HG02981 (cell line): ENCODE results near the gene SVBP.

ENCODE experiments used
- ATAC-seq: cut with Tn5 transposase; IDR thresholded peaks from one replicate; pipeline ENCODE4 v1.9.1; 2021; ENCODE audit warnings: mild to moderate bottlenecking, moderate library complexity; ENCODE audit not compliant: unreplicated experiment

SVBP gene

DNA sequence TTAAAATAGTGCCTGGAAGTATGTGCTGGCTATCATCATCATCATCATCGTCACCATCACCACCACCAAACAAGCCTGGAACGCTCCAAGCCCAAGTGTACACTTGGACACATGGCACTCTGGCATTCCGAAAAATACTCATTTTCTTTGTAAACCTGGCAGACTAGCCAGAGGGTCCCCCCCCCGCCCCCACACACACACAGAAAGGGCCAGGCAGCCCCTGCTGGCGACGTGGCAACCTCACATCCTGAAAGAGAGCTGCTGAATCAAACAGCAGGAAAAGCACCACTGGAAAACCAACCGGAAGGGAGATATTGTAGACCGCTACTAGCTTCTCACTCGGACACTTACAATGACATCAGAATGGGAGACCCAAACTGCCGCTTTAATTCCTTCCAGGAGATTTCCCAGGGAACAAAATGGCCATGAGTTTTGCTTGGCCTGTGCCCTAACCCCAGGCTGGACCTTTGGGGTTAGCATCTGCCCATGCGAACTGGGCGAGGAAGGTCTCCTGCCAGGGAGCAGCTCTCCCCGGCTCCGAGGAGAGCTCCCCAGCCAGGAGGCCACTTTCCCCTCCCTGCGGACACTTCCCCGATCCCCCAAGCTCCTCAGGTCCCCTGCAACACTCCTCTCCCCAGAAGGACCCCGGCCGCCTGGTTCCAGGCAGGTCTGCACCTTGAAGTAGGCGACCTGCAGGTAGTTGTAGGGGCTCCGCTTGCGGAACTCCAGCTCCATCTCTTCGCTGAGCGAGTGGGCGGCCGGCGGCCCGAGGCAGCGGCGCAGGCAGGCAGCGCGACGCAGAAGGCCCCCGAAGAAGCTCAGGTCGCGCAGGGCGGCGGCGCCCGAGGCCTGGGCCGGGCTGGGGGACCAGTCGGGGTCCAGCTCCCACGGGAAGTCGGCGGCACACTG lies 51.1 kb downstream of the SVBP start:
- peak; percentile 7 for ATAC-seq

DNA sequence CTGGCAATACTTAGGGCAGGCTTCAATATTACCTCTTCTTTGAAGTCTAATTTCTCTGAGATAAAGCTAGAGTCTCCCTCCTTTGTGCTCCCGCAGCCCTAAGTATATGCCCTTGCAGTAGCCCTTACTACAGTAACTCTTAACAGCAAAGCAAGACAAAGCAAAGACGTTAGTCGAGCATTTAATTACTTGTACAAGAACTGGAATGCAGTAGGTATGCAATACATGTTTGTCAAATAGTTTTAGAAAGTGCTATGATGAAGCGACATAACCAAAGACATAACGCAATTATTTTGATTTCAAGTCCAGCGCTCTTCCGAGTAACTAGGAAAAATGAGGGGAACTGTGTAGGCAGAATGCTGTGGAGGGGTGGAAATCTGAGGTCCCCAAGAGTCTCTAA lies 51.9 kb downstream of the SVBP start:
- ATAC-seq = no peak

DNA sequence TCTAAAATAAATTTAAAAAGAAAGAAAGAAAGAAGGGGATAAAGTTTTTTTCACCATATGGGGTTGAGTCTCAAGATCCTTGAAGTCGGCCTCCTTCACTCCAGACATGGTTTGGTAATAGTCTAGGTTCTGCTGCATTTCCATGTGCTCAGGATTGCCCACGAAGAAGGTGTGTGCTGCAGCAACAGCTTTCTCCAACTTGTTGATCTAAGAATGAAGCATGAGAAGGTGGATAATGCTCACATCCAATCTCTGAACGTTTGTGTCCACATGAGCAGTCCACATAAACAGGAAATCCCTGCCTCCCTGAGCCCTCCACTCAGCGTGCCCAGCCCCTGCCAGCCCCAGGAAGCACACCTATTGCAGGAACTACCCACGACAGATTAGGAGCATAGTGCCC lies 54.9 kb downstream of the SVBP start:
- ATAC-seq = no peak

DNA sequence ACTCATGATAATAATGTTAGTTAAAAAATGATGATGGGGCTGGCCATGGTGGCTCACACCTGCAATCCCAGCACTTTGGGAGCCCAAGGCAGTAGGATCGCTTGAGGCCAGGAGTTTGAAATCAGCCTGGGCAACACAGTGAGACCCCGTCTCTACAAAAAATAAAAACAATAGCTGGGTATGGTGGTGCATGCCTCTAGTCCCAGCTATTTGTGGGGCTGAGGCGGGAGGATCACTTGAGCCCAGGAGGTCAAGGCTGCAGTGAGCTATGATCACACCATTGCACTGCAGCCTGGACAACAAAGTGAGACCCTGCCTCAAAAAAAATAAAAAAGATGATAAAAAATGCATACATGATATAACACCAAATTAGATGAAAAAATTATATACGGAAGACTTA lies 55.6 kb downstream of the SVBP start:
- no peak for ATAC-seq

DNA sequence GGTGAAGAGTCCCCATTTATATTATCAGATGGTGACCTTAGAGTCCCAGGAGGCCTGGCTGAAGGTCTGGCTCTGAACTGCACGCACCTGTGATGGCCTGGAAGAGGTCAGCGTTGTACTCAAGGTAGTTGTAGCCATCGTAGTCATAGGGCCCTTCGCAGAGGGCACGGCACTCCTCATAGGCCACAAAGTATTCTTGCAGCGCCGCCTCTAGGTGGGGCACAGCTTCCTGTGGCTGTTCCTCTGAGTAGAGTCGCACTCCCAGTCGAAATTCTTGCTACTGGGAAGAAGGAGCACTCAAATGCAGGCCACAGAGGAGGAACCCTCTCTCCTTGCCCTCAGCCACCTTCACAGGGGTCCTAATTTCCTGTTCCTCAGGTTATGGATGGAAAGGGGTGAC lies 58.1 kb downstream of the SVBP start:
- ATAC-seq = no peak

DNA sequence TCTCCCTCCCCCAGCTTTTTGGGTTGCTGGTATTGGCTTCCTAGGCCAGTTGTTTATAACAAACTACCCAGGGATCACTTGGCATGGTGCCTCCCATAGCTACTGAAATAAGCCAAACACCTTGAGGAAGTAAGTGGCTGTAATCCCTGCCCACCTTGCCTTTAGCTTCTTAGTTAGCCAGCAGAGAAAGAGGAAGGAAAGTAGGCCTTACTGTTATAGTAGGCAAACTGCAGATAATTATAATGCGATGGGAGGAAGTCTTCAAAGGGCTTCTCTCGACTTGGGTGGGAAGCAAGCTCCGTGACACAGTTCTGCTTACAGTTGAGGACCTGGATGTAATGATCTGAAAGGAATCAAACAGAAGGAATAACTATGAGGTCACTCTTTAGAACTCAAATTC lies 58.6 kb downstream of the SVBP start:
- ATAC-seq = no peak

DNA sequence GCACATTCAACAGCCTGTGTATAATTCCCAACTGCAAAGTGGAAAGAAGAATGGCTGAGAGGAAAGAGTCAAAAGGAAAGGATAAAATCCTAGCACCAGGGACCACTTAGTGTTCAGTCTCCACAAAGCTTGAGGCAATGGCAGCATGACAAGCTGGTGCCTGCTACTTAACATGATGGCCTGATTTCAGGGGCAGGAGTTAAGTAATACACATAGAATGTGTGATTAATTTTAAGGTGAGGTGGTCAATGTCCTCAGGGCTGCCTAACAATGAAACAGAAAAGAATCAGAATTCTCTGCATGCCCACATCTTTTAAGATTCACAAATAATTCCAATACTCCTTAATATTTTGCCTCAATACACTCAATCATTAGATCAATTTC lies 59.3 kb downstream of the SVBP start:
- ATAC-seq = no peak
